Thoracic aorta endothelial cell (primary cell): ENCODE results near the gene C1orf52. TPM values are rescaled to one million over a fixed set of nuclear protein-coding genes. Genes with fewer than 3 reads are reported as not detected.

Experiments
- small RNA-seq: library from RNA; depleted of rRNA; stranded (forward); fragments of <200 nt; gene quantifications from one replicate; pipeline ENCODE3, GENCODE V24; 2012
- total RNA-seq: library from RNA; depleted of rRNA; stranded (reverse); fragments of >200 nt; gene quantifications from 2 replicates; pipeline ENCODE4 v1.2.3, GENCODE V29; 2012

Gene C1orf52
- total RNA-seq: 18.3 and 21.4 TPM in 2 replicates

DNA sequence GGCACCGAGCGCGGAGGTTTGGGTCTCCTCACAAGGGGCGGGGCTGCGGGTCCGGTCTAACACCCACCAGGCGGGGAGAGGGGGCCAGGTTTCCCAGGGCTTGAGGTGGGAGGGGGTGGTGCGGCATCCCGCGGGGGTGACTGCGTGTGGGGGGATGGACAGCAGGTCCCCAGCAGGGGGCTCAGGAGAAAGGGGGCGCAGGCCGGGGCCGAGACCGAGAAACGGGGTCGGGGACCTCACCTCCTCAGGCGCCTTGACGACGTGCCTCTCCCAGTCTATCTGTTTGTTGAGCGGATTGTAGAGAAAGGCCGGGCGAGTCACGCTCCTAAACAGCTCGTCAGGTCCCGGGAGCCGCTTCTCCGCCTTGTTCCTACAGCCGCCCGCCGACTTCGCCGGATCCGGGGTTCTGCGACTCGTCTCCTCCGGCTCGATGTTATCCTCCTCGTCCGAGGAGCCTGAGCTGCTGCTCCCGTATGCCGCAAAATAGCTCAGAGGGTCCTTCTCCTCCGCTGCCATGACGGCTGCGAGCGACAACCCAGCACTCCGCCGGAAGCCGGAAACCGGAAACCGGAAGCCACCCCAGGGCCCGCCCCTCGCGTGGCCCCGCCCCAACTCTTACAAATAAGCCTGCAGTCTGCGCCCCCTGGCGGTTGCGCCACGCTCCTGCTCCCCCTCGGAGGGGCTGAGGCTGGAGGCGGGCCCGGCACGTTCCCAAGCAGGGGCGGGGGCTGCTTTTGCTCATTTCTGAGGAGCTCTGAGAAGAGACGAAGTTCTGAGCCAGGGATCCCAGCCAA is at the start of gene C1orf52:
Gene C1orf52 (minus strand): TSS at position 545 of the 794 bp plus-strand sequence. CDS start 29 bp downstream, at position 516.

GRCh38 chr1:85276215-85276977 is 16.9 kb upstream of the C1orf52 start, which contains the start of gene BCL10:
Gene BCL10, minus strand, starts transcription at chr1:85276632. Its CDS starts 280 bp downstream, at chr1:85276352.

DNA sequence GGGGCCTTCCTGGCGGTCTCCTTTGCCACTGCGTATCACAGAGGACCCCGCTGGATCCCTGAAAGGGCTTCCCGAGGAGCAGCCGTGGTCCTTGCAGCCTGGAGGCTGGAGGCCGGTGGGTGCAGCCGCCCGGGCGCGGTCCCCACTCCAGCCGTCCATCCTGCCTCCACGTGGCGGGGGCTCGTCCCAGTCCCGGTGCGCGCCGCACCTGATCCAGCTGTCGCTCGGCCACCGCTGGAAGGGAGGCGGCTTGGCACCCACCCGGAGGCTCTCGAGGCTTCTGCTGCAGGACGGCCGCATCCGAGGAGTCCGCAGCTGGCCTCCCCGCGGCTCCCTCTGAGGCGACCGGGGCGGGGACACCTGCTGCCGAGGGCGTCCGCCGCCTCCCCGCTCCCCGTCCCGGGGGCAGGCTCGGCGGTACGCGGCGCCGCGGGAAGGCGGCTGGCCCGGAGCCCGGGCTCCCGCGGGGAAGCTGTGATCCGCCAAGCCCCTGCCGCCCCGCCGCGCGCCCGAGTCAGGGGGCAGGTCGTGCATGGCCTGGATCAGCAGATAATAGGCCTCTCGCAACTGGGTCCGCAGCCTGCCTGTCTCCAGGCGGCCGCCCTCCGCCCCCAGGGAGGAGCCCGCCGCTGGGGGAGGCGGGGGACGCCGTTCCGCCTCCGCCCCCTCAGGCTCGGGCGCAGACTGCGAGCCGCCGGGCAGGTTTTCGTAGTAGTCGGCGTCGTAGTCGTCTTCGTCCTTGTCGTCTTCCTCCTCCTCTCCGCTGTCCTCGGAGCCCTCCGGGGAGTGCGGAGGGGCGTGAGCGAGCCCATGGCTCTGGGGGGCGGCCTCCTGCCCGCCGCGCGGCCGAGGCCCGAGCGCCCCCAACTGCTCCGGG is 58.8 kb downstream of the C1orf52 start, which contains the start of gene SYDE2:
Gene SYDE2 (minus strand): TSS at position 554 of the 877 bp plus-strand sequence. CDS start 20 bp downstream, at position 534.

Small RNAs within 50 kb of the gene (small RNA-seq; reads per million reads assigned to genes)
- not detected for gene RF00019

Other genes starting within 250 kb of the C1orf52 start
- gene MCOLN3, start 211.2 kb downstream of the C1orf52 start, total RNA-seq: not detected in 2 replicates
- 6.6 and 7.2 TPM in 2 replicates for gene SYDE2, start 58.6 kb downstream of the C1orf52 start, total RNA-seq
- 128 and 145 TPM in 2 replicates for gene BCL10, start 17.0 kb upstream of the C1orf52 start, total RNA-seq
- gene DDAH1, start 205.5 kb upstream of the C1orf52 start, total RNA-seq: 125 and 155 TPM in 2 replicates